Natural killer cell (primary cell): ENCODE measurements around the gene MUSK. TPM values are rescaled to one million over a fixed set of nuclear protein-coding genes. Genes with fewer than 3 reads are reported as not detected.

Experiments used
- ATAC-seq, 3 donors: fragments of 150-1000 bp in 2 of 3; fragments of 200-7000 bp in 1 of 3; cut with Tn5 transposase; 1 replicate in 1 of 3; 2 replicates in 2 of 3; pipeline ENCODE4 v1.10.0; 2021; ENCODE audit warnings: mild to moderate bottlenecking in 2 of 3, moderate library complexity in 2 of 3
- DNase-seq, 2 donors: peaks; one replicate each; pipeline versions ENCODE4 v3.0.0 to v3.0.0-alpha.2; 2013 to 2021; ENCODE audit warnings: mixed read lengths in 1 of 2
- H3K27ac ChIP-seq: one replicate; pipeline ENCODE4 v1.5.1; 2013; ENCODE audit warnings: mild to moderate bottlenecking, low read length
- H3K27me3 ChIP-seq: one replicate; pipeline ENCODE4 v1.6.1; 2013; ENCODE audit warnings: low read length; ENCODE audit not compliant: control insufficient read depth, insufficient read depth
- H3K36me3 ChIP-seq: one replicate; pipeline ENCODE4 v1.6.1; 2013; ENCODE audit warnings: low read length; ENCODE audit not compliant: control insufficient read depth, insufficient read depth
- H3K4me1 ChIP-seq: one replicate; pipeline ENCODE4 v1.6.1; 2013; ENCODE audit warnings: low read length; ENCODE audit not compliant: control insufficient read depth, insufficient read depth
- H3K4me3 ChIP-seq: one replicate; pipeline ENCODE4 v1.5.1; 2013; ENCODE audit warnings: low read length
- H3K9me3 ChIP-seq: one replicate; pipeline ENCODE4 v1.6.1; 2013; ENCODE audit warnings: low read length; ENCODE audit not compliant: control insufficient read depth, insufficient read depth
- H3K27ac Mint-ChIP-seq, 2 donors: one replicate each; pipeline ENCODE4 v1.8.0; 2022; ENCODE audit warnings: mild to moderate bottlenecking in 2 of 2, mixed read lengths in 2 of 2, moderate library complexity in 1 of 2
- H3K27me3 Mint-ChIP-seq, 2 donors: one replicate each; pipeline ENCODE4 v1.8.0; 2022; ENCODE audit warnings: low read depth in 2 of 2, mixed read lengths in 2 of 2
- H3K36me3 Mint-ChIP-seq: one replicate; pipeline ENCODE4 v1.8.0; 2022; ENCODE audit warnings: mixed read lengths
- H3K4me1 Mint-ChIP-seq, 2 donors: one replicate each; pipeline ENCODE4 v1.8.0; 2022; ENCODE audit warnings: mixed read lengths in 2 of 2
- H3K4me3 Mint-ChIP-seq: one replicate; pipeline ENCODE4 v1.8.0; 2022; ENCODE audit warnings: mild to moderate bottlenecking, moderate library complexity, mixed read lengths
- H3K9me3 Mint-ChIP-seq, 2 donors: one replicate each; pipeline ENCODE4 v1.8.0; 2022; ENCODE audit warnings: mixed read lengths in 2 of 2
- WGBS: methylation state at CpG from one replicate; pipeline ENCODE4 v1.1.7; 2013; ENCODE audit warnings: missing lambda C conversion rate; ENCODE audit not compliant: insufficient coverage; 5-methylcytosine and 5-hydroxymethylcytosine counted together
- intact Hi-C: fragments of 100-400 bp; cut with micrococcal nuclease; formaldehyde crosslinking; loops from one replicate; pipeline ENCODE4 v1.14.2; 2022
- total RNA-seq, 4 donors: library from RNA; stranded (reverse); fragments of 120-200 nt in 1 of 4; gene quantifications; one replicate each; pipeline versions ENCODE4 v1.2.3 to v1.2.4, GENCODE V29; 2013 to 2022
- TF ChIP-seq, protein P1 (sequence below): fragments of 200-600 bp; IDR thresholded peaks from one replicate; pipeline ENCODE4 v1.8.0; 2022; ENCODE audit warnings: antibody characterized with exemption

The MUSK gene
- total RNA-seq, 3 donors from 2014 or later (not counting 1 experiment from before 2014, with no cell fraction given): not detected

DNA sequence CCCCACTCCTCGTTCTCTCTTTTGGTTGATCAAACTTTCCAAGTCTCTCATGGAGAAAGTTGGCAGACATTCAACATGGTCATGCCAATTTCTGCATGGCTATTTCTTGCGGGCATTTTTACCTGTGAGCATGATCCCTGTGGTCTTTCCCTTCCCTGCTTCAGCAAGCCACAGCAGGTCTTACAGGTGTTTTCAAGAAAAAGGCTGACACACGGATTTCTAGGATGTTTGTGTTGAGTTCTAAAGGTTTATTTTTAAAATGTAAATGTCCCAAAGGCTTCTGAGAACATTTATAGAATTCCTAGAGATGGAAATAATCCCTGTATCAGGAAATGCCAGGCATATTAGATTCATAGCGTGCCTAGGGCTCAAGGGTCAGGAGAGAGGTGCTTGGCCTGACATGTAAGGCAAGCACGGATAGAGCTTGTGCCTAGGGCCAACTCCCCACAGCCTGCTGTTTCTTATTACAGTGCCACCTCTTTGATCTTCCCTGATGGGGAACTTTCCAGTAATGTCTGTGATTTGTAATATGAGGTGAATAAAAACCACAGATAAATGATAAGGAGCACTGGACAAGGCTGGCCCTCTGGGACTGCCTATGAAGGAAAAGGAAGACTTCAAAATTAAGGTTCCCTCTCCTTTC is 79.8 kb downstream of the MUSK start:
- 81% methylated on average over 5 of the region's 5 CpGs for WGBS

DNA sequence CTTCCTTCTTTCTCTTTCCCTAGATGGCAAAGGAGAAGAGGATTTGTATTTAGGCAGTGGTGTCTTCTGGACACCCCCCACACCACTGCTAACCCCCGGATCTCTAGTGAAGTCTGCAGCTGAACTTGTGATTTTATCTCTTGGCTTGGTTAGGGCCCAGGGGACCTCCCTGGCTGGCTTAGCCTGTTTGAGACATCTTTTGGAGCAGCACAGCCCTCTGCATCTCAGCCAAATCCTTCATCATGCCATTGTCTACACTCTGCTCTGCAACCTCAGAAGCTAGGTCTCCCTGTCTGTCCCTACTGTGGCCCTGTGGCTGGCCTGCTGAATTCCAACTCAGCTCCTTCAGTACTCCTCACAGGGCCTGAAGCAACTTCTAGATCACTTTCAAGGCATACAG is 81.7 kb downstream of the MUSK start:
- Histone ChIP-seq H3K9me3 (no peaks in the 10 kb centered on the region), H3K4me3 (no peak overlapping the region), H3K36me3 (no peaks in the 10 kb centered on the region), H3K27ac (no peak overlapping the region), H3K27me3 (no peaks in the 10 kb centered on the region), H3K4me1 (no peaks in the 10 kb centered on the region)
- WGBS: 71% methylated on average over 1 of the region's 1 CpG
- no peak overlapping the region for H3K4me3 Mint-ChIP-seq
- H3K4me1 Mint-ChIP-seq: no peaks in the 10 kb centered on the region
- no peak overlapping the region for H3K27ac Mint-ChIP-seq
- DNase-seq: no peak
- H3K9me3 Mint-ChIP-seq: peaks cover 7 to 12% of the 10 kb centered on the region in 2 donors
- intact Hi-C loops: no loop called here
- TF ChIP-seq, protein P1, sequence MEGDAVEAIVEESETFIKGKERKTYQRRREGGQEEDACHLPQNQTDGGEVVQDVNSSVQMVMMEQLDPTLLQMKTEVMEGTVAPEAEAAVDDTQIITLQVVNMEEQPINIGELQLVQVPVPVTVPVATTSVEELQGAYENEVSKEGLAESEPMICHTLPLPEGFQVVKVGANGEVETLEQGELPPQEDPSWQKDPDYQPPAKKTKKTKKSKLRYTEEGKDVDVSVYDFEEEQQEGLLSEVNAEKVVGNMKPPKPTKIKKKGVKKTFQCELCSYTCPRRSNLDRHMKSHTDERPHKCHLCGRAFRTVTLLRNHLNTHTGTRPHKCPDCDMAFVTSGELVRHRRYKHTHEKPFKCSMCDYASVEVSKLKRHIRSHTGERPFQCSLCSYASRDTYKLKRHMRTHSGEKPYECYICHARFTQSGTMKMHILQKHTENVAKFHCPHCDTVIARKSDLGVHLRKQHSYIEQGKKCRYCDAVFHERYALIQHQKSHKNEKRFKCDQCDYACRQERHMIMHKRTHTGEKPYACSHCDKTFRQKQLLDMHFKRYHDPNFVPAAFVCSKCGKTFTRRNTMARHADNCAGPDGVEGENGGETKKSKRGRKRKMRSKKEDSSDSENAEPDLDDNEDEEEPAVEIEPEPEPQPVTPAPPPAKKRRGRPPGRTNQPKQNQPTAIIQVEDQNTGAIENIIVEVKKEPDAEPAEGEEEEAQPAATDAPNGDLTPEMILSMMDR: no peak
- no peaks in the 10 kb centered on the region for H3K36me3 Mint-ChIP-seq
- ATAC-seq: no peak
- H3K27me3 Mint-ChIP-seq: no peaks in the 10 kb centered on the region

More for the DNA sequence above, 79.8 kb downstream of the MUSK start:
- Histone ChIP-seq H3K36me3 (no peaks in the 10 kb centered on the region), H3K27me3 (no peaks in the 10 kb centered on the region), H3K9me3 (no peaks in the 10 kb centered on the region), H3K4me3 (no peak overlapping the region), H3K4me1 (no peaks in the 10 kb centered on the region), H3K27ac (no peak overlapping the region)
- TF ChIP-seq, protein P1: no peak
- intact Hi-C loops: no loop called here
- Mint-ChIP-seq H3K27me3 (no peaks in the 10 kb centered on the region), H3K9me3 (peaks cover 7 to 12% of the 10 kb centered on the region in 2 donors), H3K4me1 (no peaks in the 10 kb centered on the region), H3K27ac (no peak overlapping the region), H3K36me3 (no peaks in the 10 kb centered on the region), H3K4me3 (no peak overlapping the region)
- ATAC-seq: no peak
- DNase-seq: no peak

DNA sequence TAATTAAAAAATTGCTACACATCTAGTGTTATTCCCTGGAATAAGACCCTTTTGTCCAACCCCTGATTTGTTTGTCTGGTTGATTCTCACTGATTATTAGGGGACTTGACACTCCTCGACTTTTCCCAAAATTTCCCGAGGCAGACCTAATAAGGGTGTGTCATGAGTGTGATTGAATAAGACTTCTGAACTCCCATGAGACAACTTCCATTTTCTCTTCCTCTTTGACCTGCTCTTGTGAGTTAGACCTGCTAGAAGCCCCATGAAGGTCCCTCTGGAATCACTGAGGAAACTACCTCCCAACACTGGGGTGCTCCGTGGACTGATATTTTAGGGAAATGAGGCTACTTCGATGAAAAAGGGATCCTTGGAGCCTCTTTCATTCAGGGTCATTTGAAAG is 83.4 kb downstream of the MUSK start:
- no peaks in the 10 kb centered on the region for H3K36me3 ChIP-seq
- intact Hi-C loops: no loop called here
- H3K4me3 ChIP-seq: no peak overlapping the region
- no peaks in the 10 kb centered on the region for H3K9me3 ChIP-seq
- H3K4me1 Mint-ChIP-seq: no peaks in the 10 kb centered on the region
- WGBS: 96% methylated on average over 2 of the region's 4 CpGs
- DNase-seq (no peak), ATAC-seq (no peak)
- H3K27me3 Mint-ChIP-seq: no peaks in the 10 kb centered on the region
- no peaks in the 10 kb centered on the region for H3K4me1 ChIP-seq
- peaks cover 7 to 12% of the 10 kb centered on the region in 2 donors for H3K9me3 Mint-ChIP-seq
- no peaks in the 10 kb centered on the region for H3K27me3 ChIP-seq
- H3K36me3 Mint-ChIP-seq: no peaks in the 10 kb centered on the region
- H3K27ac ChIP-seq: no peak overlapping the region
- H3K4me3 Mint-ChIP-seq: no peak overlapping the region
- TF ChIP-seq, protein P1: no peak
- H3K27ac Mint-ChIP-seq: no peak overlapping the region

DNA sequence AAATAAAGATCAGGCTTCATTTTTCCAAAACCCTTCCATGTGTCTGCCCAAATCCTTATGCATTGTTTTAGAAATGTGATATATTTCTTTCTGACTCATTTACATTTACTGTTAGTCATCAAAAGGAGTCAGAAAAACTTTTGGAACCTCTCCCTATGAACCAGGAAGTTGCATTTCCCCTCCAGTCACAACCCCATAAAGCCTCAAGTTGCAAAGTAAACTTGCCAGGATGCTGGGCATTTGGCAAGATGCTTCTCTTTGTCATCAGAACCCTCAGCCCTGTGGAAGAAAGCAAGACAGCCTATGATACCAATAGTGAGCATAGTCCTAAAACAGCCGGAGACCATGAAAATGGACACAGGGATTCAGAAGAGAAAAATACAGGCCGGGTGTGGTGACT is 84.2 kb downstream of the MUSK start:
- no peaks in the 10 kb centered on the region for H3K4me1 ChIP-seq
- Mint-ChIP-seq H3K4me1 (no peaks in the 10 kb centered on the region), H3K27ac (no peak overlapping the region), H3K9me3 (peaks cover 7 to 12% of the 10 kb centered on the region in 2 donors), H3K27me3 (no peaks in the 10 kb centered on the region), H3K36me3 (no peaks in the 10 kb centered on the region), H3K4me3 (no peak overlapping the region)
- intact Hi-C loops: no loop called here
- TF ChIP-seq, protein P1: no peak
- no peaks in the 10 kb centered on the region for H3K36me3 ChIP-seq
- DNase-seq (no peak), ATAC-seq (no peak)
- no peak overlapping the region for H3K27ac ChIP-seq
- no peaks in the 10 kb centered on the region for H3K27me3 ChIP-seq
- no peak overlapping the region for H3K4me3 ChIP-seq
- WGBS: 79% methylated on average over 2 of the region's 2 CpGs
- H3K9me3 ChIP-seq: no peaks in the 10 kb centered on the region
